DMS153 treated with DMSO at 0.1 percent for 48 hours (cell line): ENCODE results near the gene TRIM66.
A peak's percentile ranks its signal among the peaks of the same experiment; 100 is the strongest.
"Not testable (repeated sequence)": the region's sequence is repeated elsewhere in the genome, so short reads cannot be mapped to it uniquely, and the experiment has no call there.

Experiments
- DNase-seq: peaks from one replicate; lab custom pipeline; 2025; ENCODE audit not compliant: unreplicated experiment; lab: John Stamatoyannopoulos, UW

The TRIM66 gene

GRCh38 chr11:8692417-8692816 lies 10.0 kb upstream of the TRIM66 start:
- DNase-seq = no peak

DNA sequence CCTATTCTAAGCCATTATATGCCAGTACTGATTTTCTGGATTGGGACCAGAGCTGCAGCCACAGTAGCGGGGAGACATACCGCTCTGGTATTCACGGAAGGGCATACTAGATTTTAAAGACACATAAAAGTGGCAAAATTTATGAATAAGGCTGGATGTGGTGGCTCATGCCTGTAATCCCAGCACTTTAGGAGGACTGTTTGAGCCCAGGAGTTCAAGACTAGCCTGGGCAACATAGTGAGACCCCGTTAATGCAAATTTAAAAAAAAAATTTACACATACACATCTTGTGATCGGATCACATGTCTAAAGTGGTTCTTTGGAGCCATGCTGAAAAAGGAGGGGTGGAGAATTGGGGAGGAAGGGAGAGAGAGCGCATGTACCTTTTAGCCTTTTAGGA lies 9.1 kb upstream of the TRIM66 start:
- DNase-seq = no peak

DNA sequence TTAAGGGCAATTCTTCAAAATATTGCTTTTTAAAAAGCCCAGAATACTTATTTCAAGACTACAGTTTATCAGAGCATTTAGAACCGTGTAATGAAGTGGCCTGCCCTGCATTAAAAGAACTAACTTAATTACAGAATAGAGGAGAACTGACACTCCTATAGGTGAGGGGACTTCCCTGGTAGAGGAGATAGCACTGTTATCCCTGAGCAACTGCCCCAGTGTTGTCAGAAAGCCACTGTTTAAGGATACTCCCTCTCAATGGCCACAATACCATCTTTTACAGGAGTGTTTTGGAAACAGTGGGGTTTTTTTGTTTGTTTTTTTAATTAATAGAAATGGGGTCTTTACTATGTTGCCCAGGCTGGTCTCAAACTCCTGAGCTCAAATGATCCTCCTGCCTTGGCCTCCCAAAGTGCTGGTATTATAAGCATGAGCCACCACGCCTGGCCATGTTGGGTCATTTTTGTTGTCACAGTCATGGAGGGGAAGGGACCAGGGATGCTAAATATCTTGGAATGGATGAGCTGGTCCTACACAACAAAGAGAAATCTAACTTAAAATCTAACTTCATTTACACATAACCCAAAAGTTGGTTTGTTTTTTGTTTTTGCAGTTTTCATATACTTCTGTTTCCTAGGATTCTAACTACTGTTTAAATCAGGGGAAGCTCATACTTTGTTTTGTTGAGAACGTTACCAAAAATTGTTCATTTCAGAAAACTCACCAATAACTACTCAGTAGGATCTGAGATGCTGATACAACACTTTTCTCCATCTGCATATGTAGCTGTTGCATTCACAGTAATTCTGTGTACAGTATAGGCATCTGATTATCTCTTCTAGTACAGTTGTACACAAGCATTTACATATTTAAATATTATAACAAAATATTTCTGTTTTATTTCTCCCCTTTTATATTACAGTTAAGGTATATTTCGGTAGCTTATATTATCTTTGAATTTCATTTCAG lies 8.2 kb upstream of the TRIM66 start:
- no peak for DNase-seq

GRCh38 chr11:8689726-8690255 lies 7.3 kb upstream of the TRIM66 start:
- DNase-seq = no peak

DNA sequence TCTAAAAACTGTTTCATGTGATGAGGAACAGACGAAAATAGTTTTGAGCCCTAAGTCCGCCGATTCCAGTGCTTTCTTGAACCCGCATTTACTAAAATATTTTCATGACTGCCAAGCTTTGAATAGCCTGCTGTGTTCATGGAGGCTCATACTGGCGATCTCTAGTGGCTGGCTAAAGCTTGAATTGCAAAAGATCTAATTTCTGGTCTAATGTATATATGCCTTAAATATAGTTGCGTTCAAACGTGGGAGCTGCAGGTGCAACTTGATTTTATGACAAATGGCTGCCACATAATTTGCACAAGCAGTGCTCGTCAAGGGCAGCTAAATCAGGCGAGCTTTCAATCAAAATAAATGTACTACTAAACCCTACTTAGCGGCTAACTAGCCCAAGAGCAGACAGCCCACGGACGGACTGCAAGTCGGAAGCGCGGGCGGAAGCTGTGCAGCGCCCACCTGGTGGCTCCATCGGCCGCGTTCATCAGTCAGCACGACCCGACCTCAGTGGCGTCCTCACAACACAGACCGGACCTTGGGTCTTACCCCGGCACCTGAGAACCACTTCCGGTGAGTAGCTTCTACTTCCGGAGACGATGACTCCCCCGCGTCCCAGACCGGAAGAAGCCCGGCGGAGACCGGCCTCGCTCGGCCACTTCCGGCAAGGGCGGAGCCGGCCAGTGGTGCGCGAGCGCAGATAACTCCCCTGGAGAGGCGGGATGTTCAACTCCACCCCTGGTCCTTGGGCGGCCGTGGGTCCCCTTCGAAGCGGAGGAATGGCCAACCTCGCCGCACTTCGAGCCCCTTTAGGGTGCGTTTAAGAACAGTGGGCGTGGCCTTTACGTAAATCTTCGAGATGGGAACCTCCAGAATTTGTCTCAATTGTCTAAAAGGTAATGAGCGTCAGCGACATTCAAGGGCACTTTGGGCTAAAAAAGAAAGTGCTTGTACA lies 6.2 kb upstream of the TRIM66 start:
- DNase-seq = peak; percentile 96

DNA sequence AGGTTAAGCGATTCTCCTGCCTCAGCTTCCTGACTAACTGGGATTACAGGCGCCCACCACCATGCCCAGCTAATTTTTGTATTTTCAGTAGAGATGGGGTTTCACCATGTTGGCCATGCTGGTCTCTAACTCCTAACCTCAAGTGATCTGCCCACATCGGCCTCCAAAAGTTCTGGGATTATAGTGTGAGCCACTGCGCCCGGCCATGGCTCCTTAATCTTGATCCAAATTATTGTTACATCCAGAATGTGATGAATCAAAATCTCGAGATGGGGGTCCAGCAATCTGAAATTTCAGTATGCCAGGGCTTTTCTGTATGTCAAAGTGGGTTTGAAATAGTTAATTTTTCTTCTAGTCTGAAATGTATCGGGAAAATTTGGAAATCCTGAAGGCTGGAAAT lies 3.9 kb upstream of the TRIM66 start:
- no peak for DNase-seq

GRCh38 chr11:8685820-8686219 lies 3.4 kb upstream of the TRIM66 start:
- no peak for DNase-seq

DNA sequence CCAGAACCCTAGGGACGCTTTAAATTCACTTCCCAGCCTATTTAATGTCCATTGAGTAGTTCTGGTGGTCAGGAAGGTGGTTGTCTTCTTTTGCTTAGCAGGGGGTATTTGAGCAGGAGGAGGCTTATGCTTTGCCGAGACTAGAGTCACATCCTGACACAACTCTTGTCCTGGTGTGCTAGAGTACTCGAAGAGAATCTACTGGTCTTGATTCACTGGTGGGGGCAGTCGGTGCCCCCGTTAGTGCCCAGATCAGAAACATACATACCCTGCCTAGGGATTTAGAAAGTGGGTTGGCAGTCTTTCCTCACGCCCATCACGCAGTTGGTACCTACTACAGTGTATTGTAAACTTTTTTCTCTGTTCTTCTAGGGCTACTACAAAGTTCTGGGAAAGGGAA lies 2.8 kb upstream of the TRIM66 start:
- no peak for DNase-seq

DNA sequence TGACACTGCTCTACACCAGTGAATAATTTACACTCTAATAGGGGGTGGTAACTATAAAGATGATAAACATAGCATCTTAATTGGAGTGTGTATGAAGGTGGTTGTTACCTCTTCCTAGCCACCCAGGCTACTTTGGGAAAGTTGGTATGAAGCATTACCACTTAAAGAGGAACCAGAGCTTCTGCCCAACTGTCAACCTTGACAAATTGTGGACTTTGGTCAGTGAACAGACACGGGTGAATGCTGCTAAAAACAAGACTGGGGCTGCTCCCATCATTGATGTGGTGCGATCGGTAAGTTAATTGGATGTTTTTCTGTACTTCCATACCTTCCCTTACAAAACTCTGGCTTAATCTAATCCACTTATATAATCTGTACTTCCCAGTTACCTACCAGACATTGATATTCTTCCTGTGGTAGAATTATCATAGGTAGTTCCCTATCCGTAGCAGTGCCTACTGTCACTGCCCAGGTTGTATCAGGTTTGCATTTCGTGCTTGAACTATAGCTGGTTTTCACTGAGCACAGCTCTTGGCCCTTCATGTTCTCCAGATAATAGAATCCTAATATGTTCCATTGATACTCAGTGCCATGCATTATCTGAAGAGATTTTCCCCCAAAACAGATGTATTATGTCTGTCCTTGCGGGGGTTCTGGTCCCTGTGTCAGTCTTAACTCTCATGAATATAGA lies 2.3 kb upstream of the TRIM66 start:
- no peak for DNase-seq

DNA sequence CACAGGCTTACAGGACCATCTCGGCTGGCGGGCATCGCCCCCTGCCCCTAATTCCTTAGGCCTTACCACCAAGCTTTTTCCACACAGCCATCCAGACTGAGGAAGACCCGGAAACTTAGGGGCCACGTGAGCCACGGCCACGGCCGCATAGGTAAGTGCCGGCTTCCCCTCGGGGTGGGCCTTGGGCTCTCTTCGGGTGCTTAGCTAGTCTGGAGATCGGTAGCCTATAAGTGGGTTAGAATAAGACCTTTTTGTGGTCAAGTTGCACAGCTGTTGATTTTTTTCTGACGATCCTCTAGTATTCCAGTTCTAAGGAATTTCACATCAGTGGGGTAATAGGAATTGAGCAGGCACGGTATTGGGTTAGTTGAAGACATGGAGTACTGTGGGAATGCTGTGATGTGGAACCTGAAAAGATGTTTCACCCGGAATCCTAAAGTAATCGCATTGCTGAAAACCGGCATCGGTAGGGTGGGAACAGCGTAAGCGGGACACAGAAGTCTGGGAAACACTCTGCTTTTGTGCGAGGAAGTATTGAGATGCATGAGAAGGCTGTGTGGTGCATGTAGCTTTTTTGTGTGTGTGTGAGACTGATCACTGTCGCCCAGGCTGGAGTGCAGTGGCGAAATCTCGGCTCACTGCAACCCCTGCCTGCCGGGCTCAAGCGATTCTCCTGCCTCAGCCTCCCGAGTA lies 796 bp upstream of the TRIM66 start:
- DNase-seq = no peak

DNA sequence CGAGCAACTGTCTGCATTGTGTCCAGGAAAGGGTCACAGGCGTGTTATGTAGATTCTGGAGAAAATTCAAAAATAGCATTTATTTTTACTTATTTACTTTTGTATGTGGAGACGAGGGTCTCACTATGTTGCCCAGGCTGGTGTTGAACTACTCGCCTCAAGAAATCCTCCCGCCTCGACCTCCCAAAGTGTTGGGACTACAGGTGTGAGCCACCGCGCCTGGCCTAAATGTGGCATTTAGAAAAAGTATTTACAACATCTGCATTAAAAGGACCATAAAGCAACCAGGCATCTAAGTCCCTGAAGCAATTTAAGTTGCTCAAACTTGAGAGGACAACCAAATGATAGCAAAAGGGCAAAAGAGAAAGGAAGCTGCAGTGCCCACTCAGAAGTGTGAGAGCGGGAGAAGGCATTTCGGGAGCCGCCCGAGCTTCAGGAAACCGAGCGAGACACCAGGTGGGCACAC lies 595 bp downstream of the TRIM66 start:
- no peak for DNase-seq

DNA sequence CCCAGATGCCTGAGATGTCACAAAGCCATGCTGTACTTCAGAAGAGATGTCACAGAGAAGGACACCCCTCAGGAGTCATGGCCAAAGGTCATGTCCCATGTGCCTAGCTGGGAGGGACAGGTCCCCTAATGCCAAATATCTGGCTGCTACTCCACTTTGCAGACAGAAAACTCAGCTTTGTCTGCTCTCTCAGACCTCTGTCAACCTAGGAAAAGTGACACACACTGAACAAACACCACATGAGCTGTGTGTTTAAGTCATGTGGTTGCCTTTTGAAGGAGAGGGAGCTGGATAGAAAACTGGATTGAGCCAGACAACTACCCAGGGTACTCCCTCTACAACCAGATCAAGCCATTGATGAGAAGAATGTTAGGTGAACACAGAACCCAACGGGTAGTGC lies 3.5 kb downstream of the TRIM66 start:
- no peak for DNase-seq

- DNase-seq = no peak
Measured at GRCh38 chr11:8676458-8676857, 6.0 kb downstream of the TRIM66 start.

GRCh38 chr11:8674859-8675258 lies 7.6 kb downstream of the TRIM66 start:
- DNase-seq = no peak

- DNase-seq = no peak
Measured at GRCh38 chr11:8672346-8672745, 10.1 kb downstream of the TRIM66 start.

DNA sequence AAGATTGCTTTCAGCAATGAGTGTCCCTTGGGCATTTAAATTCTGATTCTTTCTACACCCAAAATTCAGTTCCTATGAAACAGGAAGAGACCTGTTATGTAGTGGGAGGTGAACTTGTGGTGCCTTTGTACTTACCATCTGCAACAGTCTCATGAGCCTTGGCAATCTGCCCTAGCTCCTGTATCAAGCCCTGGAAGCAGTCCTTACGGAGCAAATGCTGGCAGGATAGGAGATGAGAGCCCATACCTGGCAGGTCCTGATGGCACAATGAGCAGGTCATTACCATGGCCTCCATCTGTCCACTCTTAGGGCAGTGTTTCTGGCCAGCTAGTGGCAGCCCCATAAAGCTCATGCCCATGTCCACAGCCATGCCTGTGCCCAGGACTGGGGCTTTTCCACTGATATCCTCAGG lies 10.8 kb downstream of the TRIM66 start:
- DNase-seq = no peak

DNA sequence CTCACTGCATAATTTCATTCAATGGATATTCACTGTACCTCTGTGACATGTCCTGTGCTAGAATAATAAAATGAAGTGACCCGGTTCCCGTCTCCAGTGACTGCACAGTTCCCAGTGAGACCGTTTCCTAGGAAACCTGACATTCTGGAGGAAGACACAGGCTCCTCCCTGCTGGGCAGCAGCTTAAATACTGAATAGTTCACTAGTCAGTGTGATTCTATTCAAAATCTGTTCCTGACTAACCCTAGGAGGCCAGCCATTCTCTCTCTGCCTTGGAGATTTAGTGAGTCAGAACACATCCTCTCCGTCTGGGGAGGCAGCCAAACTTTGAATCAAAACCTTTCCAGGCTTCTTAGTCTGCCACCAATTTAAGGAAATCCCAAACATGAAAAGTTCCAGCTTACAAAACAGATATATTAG lies 11.3 kb downstream of the TRIM66 start:
- DNase-seq = no peak

DNA sequence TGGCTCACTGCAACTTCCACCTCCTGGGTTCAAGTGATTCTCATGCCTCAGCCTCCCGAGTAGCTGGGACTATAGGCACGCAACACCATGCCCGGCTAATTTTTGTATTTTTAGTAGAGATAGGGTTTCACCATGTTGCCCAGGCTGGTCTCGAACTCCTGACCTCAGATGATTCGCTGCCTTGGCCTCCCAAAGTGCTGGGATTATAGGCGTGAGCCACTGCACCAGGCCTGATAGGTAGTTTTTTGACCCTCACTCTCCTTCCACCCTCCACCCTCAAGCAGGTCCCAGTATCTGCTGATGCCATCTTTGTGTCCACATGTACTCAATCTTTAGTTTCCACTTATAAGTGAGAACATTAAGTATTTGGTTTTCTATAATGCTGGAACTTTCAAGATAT lies 12.4 kb downstream of the TRIM66 start:
- not testable (repeated sequence) for DNase-seq

DNA sequence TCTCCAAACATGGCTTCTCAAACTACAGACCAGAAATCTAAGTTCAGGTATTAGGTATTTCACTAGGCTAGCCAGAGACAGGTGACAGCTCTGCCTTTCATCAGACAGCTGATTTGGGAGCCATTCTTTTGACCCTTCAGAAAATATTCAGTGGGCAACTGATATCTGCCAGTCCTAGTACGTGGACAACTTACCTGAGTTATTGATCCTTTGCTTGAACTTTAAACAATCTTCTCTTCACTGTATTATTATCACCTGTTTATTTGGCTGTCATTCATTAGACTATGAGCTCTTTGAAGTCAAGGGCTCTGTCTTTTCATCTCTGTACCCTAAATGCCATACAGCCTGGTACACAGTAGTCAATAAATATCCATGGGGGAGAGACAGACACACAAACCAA lies 17.2 kb downstream of the TRIM66 start:
- DNase-seq = no peak
